Rectal smooth muscle tissue (tissue), 1 donor: ENCODE data around the gene KIAA0930.

Source experiments
- H3K27ac ChIP-seq: one replicate; pipeline ENCODE4 v1.7.0; 2013; ENCODE audit warnings: low read depth, low read length, inconsistent platforms
- H3K27me3 ChIP-seq: one replicate; pipeline ENCODE4 v1.7.0; 2013; ENCODE audit warnings: low read length; ENCODE audit not compliant: control insufficient read depth, insufficient read depth
- H3K36me3 ChIP-seq: one replicate; pipeline ENCODE4 v1.7.0; 2013; ENCODE audit warnings: low read length; ENCODE audit not compliant: control insufficient read depth, insufficient read depth
- H3K4me1 ChIP-seq: one replicate; pipeline ENCODE4 v1.7.0; 2013; ENCODE audit warnings: low read length; ENCODE audit not compliant: control insufficient read depth, insufficient read depth
- H3K4me3 ChIP-seq: one replicate; pipeline ENCODE4 v1.7.0; 2013; ENCODE audit warnings: low read length
- H3K9ac ChIP-seq: one replicate; pipeline ENCODE4 v1.7.0; 2013; ENCODE audit warnings: low read length

The KIAA0930 gene

GRCh38 chr22:45162531-45162930, 78.2 kb downstream of the KIAA0930 start:
- H3K27me3 ChIP-seq, result no peaks in the 10 kb centered on the region
- H3K4me1 ChIP-seq, result peaks cover 3% of the 10 kb centered on the region
- no peak overlapping the region for H3K27ac ChIP-seq
- peak overlapping the region; percentile 85 for H3K4me3 ChIP-seq
- H3K36me3 ChIP-seq, result no peaks in the 10 kb centered on the region
- H3K9ac ChIP-seq, result no peak overlapping the region

DNA sequence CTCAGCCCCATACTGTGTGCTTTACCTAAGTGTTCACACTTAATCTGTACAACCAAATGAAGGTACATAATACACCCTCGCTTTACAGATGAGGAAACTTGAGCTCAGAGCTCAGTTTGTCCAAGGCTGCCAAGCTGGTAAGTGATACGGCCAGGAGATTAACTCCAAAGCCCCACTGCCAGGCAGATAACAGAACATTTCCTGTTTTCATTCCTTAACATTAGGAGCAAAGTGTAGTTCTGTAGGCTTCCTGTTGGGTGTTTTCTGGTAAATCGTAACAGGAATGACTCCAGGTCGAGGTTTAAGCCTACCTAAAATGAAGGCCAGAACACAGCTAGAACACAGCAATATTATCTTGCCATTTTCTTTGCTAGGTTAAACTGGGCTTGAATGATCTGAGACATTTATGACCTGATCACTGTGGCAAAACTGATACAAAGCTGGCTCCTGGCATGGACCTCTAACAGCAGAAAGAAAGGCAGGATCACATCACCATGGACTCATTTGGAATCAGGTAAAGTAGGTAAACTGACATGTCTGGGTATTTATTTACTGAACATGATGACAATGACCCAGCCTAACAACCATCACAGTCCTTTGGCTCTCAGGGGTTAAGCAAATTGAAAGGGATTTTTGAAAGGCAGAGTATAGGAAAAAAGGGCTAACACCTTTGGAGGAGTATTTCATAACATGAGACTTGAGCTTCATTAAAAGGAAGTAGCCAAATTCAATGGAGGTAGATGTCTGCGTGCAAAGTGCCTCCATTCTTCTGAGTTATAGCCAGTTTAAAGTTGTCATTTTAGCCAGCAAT, 80.8 kb downstream of the KIAA0930 start:
- Histone ChIP-seq H3K4me1 (peaks cover 3% of the 10 kb centered on the region), H3K36me3 (no peaks in the 10 kb centered on the region), H3K9ac (no peak overlapping the region), H3K27ac (no peak overlapping the region), H3K27me3 (no peaks in the 10 kb centered on the region), H3K4me3 (no peak overlapping the region)

DNA sequence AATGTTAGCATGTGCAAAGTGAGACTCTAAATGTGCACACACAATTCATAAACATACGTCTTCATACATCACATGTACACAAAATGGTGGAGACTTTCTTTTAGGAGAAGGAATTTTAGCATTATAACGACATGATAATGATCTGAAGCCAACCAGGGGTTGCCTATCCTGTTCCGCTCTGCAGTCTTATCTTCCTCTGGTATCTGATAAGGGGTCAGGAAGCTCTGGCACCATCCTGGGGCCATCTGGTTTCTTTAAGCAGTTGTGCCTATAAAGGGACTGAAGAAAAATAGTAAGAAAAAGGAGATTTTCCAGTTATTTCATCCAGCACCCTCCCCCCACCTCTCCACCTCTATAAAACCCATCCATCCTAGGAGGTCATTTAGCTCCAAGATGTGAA, 82.8 kb downstream of the KIAA0930 start:
- Histone ChIP-seq H3K9ac (no peak overlapping the region), H3K27ac (no peak overlapping the region), H3K4me1 (no peaks in the 10 kb centered on the region), H3K27me3 (no peaks in the 10 kb centered on the region), H3K4me3 (no peak overlapping the region), H3K36me3 (no peaks in the 10 kb centered on the region)

GRCh38 chr22:45155050-45155840, 85.4 kb downstream of the KIAA0930 start:
- H3K9ac ChIP-seq, result no peak overlapping the region
- no peaks in the 10 kb centered on the region for H3K4me1 ChIP-seq
- no peaks in the 10 kb centered on the region for H3K27me3 ChIP-seq
- H3K36me3 ChIP-seq, result no peaks in the 10 kb centered on the region
- H3K4me3 ChIP-seq, result no peak overlapping the region
- H3K27ac ChIP-seq, result no peak overlapping the region

DNA sequence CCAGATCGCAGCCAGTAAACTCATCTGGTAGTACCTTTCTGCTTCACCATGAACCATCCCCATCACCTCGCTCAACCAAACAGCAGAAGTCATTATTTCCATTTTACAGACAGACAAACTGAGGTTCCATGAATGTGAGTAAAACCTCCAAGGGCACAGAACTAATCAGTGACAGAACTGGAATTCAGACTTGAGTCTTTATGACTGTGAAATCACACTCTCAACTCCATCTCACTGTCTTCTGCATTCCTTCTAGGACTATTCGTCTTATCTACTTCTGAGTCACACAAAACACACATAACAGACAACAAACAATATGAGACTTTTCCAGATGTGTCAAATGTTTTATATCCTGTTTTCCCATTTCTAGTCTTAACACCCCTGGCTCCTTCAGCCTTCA, 86.3 kb downstream of the KIAA0930 start:
- Histone ChIP-seq H3K4me1 (no peaks in the 10 kb centered on the region), H3K27me3 (no peaks in the 10 kb centered on the region), H3K27ac (no peak overlapping the region), H3K4me3 (no peak overlapping the region), H3K36me3 (no peaks in the 10 kb centered on the region), H3K9ac (no peak overlapping the region)

DNA sequence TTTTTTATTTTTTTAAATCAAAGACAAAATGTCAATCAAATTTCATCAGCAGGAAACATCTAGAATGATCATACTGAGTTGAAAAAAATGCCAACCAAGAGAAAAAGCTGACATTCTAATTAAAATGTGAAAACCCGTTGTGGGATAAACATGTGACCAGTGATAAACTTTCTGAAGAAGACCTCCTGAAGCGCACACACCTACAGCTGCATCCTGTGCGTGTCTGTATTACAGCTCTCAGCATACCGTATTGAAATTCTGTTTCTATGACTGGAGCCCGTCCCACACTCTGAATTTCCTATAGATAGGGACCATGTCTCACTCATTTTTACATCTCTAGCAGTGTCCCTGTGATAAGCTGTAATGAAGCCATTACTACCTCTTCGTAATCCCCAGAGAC, 89.2 kb downstream of the KIAA0930 start:
- no peak overlapping the region for H3K9ac ChIP-seq
- H3K27me3 ChIP-seq, result no peaks in the 10 kb centered on the region
- no peak overlapping the region for H3K4me3 ChIP-seq
- no peak overlapping the region for H3K27ac ChIP-seq
- no peaks in the 10 kb centered on the region for H3K36me3 ChIP-seq
- no peaks in the 10 kb centered on the region for H3K4me1 ChIP-seq

DNA sequence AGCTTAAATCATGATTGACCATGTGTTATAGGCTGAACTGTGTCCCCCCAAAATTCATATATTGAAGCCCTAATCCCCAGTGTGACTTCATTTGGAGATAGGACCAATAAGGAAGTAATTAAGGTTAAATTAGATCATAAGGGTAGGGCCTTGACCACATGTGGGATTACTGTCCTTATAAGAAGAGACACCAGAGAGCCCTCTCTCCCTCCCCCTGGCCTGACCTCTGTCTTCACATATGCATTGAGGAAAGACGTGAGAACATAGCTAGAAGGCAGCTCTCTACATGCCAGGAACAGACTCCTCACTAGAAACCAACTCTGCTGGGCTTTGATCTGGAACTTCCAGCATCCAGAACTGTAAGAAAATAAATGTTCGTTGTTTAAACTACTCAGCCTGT, 90.6 kb downstream of the KIAA0930 start:
- Histone ChIP-seq H3K27me3 (no peaks in the 10 kb centered on the region), H3K9ac (no peak overlapping the region), H3K27ac (no peak overlapping the region), H3K36me3 (no peaks in the 10 kb centered on the region), H3K4me3 (no peak overlapping the region), H3K4me1 (no peaks in the 10 kb centered on the region)

- H3K4me3 ChIP-seq, result no peak overlapping the region
- no peak overlapping the region for H3K27ac ChIP-seq
- H3K36me3 ChIP-seq, result no peaks in the 10 kb centered on the region
- no peak overlapping the region for H3K9ac ChIP-seq
- no peaks in the 10 kb centered on the region for H3K4me1 ChIP-seq
- no peaks in the 10 kb centered on the region for H3K27me3 ChIP-seq
Observed at GRCh38 chr22:45149671-45150070, 91.0 kb downstream of the KIAA0930 start.

DNA sequence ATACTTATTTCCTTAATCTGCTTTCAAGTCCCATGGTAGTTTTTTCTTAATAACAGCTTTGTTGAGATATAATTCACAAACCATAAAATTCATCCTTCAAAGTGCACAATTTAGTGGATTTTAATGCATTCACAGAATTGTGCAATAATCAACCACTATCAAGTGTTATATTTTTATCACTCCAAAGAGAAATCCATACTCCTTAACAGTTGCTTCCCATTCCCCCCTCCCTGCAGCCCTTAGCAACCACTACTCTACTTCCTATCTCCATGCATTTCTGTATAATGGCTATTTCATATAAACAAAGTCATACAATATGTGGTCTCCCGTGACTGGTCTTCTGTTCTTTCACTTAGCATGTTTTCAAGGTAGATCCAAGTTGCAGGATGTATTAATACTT, 95.8 kb downstream of the KIAA0930 start:
- H3K27me3 ChIP-seq, result no peaks in the 10 kb centered on the region
- H3K36me3 ChIP-seq, result no peaks in the 10 kb centered on the region
- no peak overlapping the region for H3K4me3 ChIP-seq
- H3K9ac ChIP-seq, result no peak overlapping the region
- no peaks in the 10 kb centered on the region for H3K4me1 ChIP-seq
- H3K27ac ChIP-seq, result no peak overlapping the region

- Histone ChIP-seq H3K4me3 (no peak overlapping the region), H3K27ac (no peak overlapping the region), H3K9ac (no peak overlapping the region), H3K36me3 (no peaks in the 10 kb centered on the region), H3K4me1 (no peaks in the 10 kb centered on the region), H3K27me3 (no peaks in the 10 kb centered on the region)
Observed at GRCh38 chr22:45142376-45142775, 98.3 kb downstream of the KIAA0930 start.
